CD14-positive monocyte (primary cell): ENCODE measurements around the gene DUS1L. TPM values are rescaled to one million over a fixed set of nuclear protein-coding genes. Genes with fewer than 3 reads are reported as not detected.

Source experiments
- DNase-seq, 3 donors: peaks; one replicate each; pipeline ENCODE4 v3.0.0-alpha.2; 2011 to 2022
- H2AFZ ChIP-seq: 2 replicates; pipeline ENCODE4 v1.6.0; 2012; ENCODE audit warnings: mild to moderate bottlenecking, low read depth, low read length, inconsistent platforms; ENCODE audit not compliant: insufficient read depth, poor library complexity, severe bottlenecking
- H3K27ac ChIP-seq, 2 donors: 1 replicate in 1 of 2; 2 replicates in 1 of 2; pipeline ENCODE4 v1.5.1; 2012 to 2013; ENCODE audit warnings: low read length in 2 of 2, control low read depth in 1 of 2, inconsistent platforms in 1 of 2, low read depth in 1 of 2, mild to moderate bottlenecking in 1 of 2
- H3K27me3 ChIP-seq, 2 donors: one replicate each; pipeline versions ENCODE4 v1.6.0 to v1.6.1; 2011 to 2013; ENCODE audit warnings: low read length in 2 of 2; ENCODE audit not compliant: control insufficient read depth in 2 of 2, insufficient read depth in 2 of 2
- H3K36me3 ChIP-seq, 2 donors: replicated peaks in 1 of 2; 1 replicate in 1 of 2; 2 replicates in 1 of 2; pipeline versions ENCODE4 v1.5.1 to v1.6.1; 2012 to 2013; ENCODE audit warnings: low read length in 2 of 2, control low read depth in 1 of 2, inconsistent platforms in 1 of 2, mild to moderate bottlenecking in 1 of 2; ENCODE audit not compliant: insufficient read depth in 2 of 2, control insufficient read depth in 1 of 2
- H3K4me1 ChIP-seq, 2 donors: 1 replicate in 1 of 2; 2 replicates in 1 of 2; pipeline versions ENCODE4 v1.5.1 to v1.6.1; 2012 to 2013; ENCODE audit warnings: low read length in 2 of 2, control low read depth in 1 of 2, inconsistent platforms in 1 of 2, mild to moderate bottlenecking in 1 of 2, moderate library complexity in 1 of 2; ENCODE audit not compliant: insufficient read depth in 2 of 2, control insufficient read depth in 1 of 2
- H3K4me2 ChIP-seq: replicated peaks from 2 replicates; pipeline ENCODE3; 2012; ENCODE audit warnings: low read length, moderate library complexity, mild to moderate bottlenecking; ENCODE audit not compliant: poor library complexity, severe bottlenecking; ENCODE audit errors: extremely low read depth
- H3K4me3 ChIP-seq, 3 experiments: fragments of 200-600 bp in 1 of 3; sonication (generic) in 1 of 3; replicated peaks in 1 of 3; 1 replicate in 2 of 3; 2 replicates in 1 of 3; pipeline ENCODE4 v1.5.1; 2011 to 2013; ENCODE audit warnings: low read length in 3 of 3, mild to moderate bottlenecking in 3 of 3, control low read depth in 2 of 3, low read depth in 2 of 3, inconsistent platforms in 1 of 3, moderate library complexity in 1 of 3
- H3K79me2 ChIP-seq: 2 replicates; pipeline ENCODE4 v1.6.0; 2012; ENCODE audit warnings: mild to moderate bottlenecking, control low read depth, inconsistent platforms, low read length, moderate library complexity; ENCODE audit not compliant: insufficient read depth
- H3K9ac ChIP-seq: 2 replicates; pipeline ENCODE4 v1.6.0; 2017; ENCODE audit warnings: low read length, mild to moderate bottlenecking; ENCODE audit not compliant: insufficient read depth, poor library complexity, severe bottlenecking
- H3K9me3 ChIP-seq, 2 donors: replicated peaks in 1 of 2; 1 replicate in 1 of 2; 2 replicates in 1 of 2; pipeline versions ENCODE4 v1.5.1 to v1.6.1; 2012 to 2013; ENCODE audit warnings: low read length in 2 of 2, control low read depth in 1 of 2; ENCODE audit not compliant: control insufficient read depth in 1 of 2, insufficient read depth in 1 of 2
- H4K20me1 ChIP-seq: 2 replicates; pipeline ENCODE4 v1.6.0; 2012; ENCODE audit warnings: mild to moderate bottlenecking, low read length, control low read depth, moderate library complexity; ENCODE audit not compliant: insufficient read depth
- H3K27ac Mint-ChIP-seq, 7 donors: one replicate each; pipeline ENCODE4 v1.8.0; 2020; ENCODE audit warnings: mild to moderate bottlenecking in 7 of 7, mixed read lengths in 7 of 7, moderate library complexity in 6 of 7, inconsistent platforms in 2 of 7
- H3K27me3 Mint-ChIP-seq, 3 donors: one replicate each; pipeline ENCODE4 v1.8.0; 2021 to 2022; ENCODE audit warnings: low read depth in 3 of 3, mild to moderate bottlenecking in 3 of 3, mixed read lengths in 3 of 3, moderate library complexity in 3 of 3, inconsistent platforms in 1 of 3
- H3K36me3 Mint-ChIP-seq, 2 donors: one replicate each; pipeline ENCODE4 v1.8.0; 2020; ENCODE audit warnings: mixed read lengths in 2 of 2, inconsistent platforms in 1 of 2, mild to moderate bottlenecking in 1 of 2
- H3K4me1 Mint-ChIP-seq: one replicate; pipeline ENCODE4 v1.8.0; 2020; ENCODE audit warnings: mild to moderate bottlenecking, mixed read lengths
- H3K4me3 Mint-ChIP-seq, 2 donors: one replicate each; pipeline ENCODE4 v1.8.0; 2020; ENCODE audit warnings: mild to moderate bottlenecking in 2 of 2, mixed read lengths in 2 of 2, moderate library complexity in 1 of 2
- H3K9me3 Mint-ChIP-seq, 7 donors: one replicate each; pipeline ENCODE4 v1.8.0; 2020 to 2022; ENCODE audit warnings: mixed read lengths in 7 of 7, mild to moderate bottlenecking in 6 of 7, moderate library complexity in 6 of 7, inconsistent platforms in 2 of 7
- WGBS: methylation state at CpG from one replicate; pipeline ENCODE4 v1.1.5; 2013; ENCODE audit warnings: missing lambda C conversion rate; ENCODE audit not compliant: insufficient coverage; 5-methylcytosine and 5-hydroxymethylcytosine counted together
- intact Hi-C, 2 donors: fragments of 100-400 bp; cut with micrococcal nuclease; formaldehyde crosslinking; loops; one replicate each; pipeline versions ENCODE4 v1.15.0 to v1.15.1; 2023
- polyA plus RNA-seq, 3 donors: library from polyadenylated mRNA; depleted of rRNA in 1 of 3; unstranded in 2 of 3; stranded (reverse) in 1 of 3; fragments of 300-500 nt in 2 of 3; fragments of >200 nt in 1 of 3; fragmentation: Illumina TruSeq in 2 of 3; gene quantifications; 1 replicate in 2 of 3; 2 replicates in 1 of 3; pipeline ENCODE4 v1.2.3, GENCODE V29; 2012 to 2021
- TF ChIP-seq, protein P1 (sequence below): fragments of 200-600 bp; IDR thresholded peaks from one replicate; pipeline ENCODE4 v1.8.0; 2022; ENCODE audit warnings: antibody characterized with exemption, mild to moderate bottlenecking

Gene DUS1L
- polyA plus RNA-seq, 3 donors: 23.9 to 175 (median 47.6) TPM

DNA sequence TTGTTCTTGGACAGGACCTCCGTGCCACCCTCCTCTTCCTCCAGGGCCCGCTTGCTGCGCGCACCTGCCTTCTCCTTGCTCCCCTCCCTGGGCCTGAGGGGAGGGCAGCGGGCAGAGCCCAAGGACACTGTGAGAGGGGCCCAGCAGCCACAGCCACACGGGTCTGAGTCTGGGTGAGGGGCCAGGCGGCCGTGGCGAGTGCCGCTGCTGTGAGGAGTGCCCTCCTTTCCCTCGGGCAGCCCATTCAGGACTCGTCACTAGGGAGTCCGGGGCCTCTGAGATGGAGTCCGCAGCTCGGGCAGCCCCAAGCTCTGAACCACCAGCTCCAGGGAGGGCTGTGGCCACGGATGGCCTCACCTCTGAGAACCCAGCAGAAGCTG lies 5.6 kb downstream of the DUS1L start:
- no peaks in the 10 kb centered on the region for H3K9me3 Mint-ChIP-seq
- Histone ChIP-seq H3K79me2 (peaks cover 10% of the 10 kb centered on the region), H3K36me3 (peaks cover 85 to 87% of the 10 kb centered on the region in 2 donors), H3K27ac (no peak overlapping the region), H3K9me3 (no peaks in the 10 kb centered on the region), H3K4me3 (no peak overlapping the region), H3K4me2 (no peak overlapping the region), H3K27me3 (no peaks in the 10 kb centered on the region), H4K20me1 (peaks cover 10% of the 10 kb centered on the region), H3K9ac (no peak overlapping the region), H3K4me1 (peaks cover 10 to 17% of the 10 kb centered on the region in 2 donors), H2AFZ (no peak overlapping the region)
- TF ChIP-seq, protein P1, sequence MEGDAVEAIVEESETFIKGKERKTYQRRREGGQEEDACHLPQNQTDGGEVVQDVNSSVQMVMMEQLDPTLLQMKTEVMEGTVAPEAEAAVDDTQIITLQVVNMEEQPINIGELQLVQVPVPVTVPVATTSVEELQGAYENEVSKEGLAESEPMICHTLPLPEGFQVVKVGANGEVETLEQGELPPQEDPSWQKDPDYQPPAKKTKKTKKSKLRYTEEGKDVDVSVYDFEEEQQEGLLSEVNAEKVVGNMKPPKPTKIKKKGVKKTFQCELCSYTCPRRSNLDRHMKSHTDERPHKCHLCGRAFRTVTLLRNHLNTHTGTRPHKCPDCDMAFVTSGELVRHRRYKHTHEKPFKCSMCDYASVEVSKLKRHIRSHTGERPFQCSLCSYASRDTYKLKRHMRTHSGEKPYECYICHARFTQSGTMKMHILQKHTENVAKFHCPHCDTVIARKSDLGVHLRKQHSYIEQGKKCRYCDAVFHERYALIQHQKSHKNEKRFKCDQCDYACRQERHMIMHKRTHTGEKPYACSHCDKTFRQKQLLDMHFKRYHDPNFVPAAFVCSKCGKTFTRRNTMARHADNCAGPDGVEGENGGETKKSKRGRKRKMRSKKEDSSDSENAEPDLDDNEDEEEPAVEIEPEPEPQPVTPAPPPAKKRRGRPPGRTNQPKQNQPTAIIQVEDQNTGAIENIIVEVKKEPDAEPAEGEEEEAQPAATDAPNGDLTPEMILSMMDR: no peak
- peaks cover 30 to 63% of the 10 kb centered on the region in 2 donors for H3K36me3 Mint-ChIP-seq
- intact Hi-C loops: no loop called here
- peaks cover 15% of the 10 kb centered on the region for H3K4me1 Mint-ChIP-seq
- 94% methylated on average over 10 of the region's 16 CpGs for WGBS
- no peak for DNase-seq
- H3K4me3 Mint-ChIP-seq: no peak overlapping the region
- no peaks in the 10 kb centered on the region for H3K27me3 Mint-ChIP-seq
- H3K27ac Mint-ChIP-seq: peak overlapping the region in 1 of 7 donors; percentile 75

DNA sequence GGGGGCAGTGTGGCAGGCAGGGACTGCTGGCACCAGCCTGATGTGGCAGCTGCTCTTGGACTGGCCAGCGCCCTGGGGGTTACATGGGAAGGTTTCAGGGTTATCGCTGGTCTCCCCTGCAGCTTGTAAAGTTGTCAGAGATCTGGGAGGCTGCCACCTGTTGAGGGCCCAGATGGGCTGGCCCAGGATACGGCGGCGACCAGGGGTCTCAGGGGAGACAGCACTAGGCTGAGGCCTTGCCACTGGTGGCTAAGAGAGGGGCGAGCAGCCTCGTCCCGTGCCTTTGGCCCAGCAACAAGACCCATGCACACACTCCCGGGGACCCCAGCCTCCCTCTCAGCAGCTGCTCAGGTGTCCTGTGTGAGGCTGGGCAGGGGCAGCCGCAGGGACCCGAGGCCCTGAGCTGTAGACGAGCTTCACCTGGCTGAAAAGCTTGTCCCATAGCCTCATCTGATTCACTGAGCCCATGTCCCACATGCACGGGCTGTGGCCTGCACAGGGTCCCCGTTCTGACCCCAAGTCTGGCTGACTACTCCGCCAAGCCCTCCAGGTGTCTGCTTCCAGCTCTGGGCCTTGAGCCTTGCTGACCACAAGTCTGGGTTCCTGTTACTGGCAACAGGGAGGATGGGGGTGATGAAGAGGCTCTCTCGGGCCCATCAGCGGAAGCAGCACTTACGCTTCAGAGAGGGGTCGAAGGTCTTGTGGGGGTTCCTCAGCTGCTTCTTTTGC lies 6.2 kb downstream of the DUS1L start:
- peaks cover 5% of the 10 kb centered on the region for H3K79me2 ChIP-seq
- peaks cover 36 to 68% of the 10 kb centered on the region in 2 donors for H3K36me3 Mint-ChIP-seq
- no peak overlapping the region for H3K27ac ChIP-seq
- H3K4me2 ChIP-seq: no peak overlapping the region
- H4K20me1 ChIP-seq: peaks cover 5% of the 10 kb centered on the region
- no peak overlapping the region for H3K9ac ChIP-seq
- H3K4me1 ChIP-seq: peaks cover 5 to 11% of the 10 kb centered on the region in 2 donors
- H3K27me3 Mint-ChIP-seq: no peaks in the 10 kb centered on the region
- intact Hi-C loops: no loop called here
- no peak overlapping the region for H3K4me3 Mint-ChIP-seq
- H3K4me1 Mint-ChIP-seq: peaks cover 9% of the 10 kb centered on the region
- TF ChIP-seq, protein P1: no peak
- no peak for DNase-seq
- H3K4me3 ChIP-seq: no peak overlapping the region
- WGBS: 95% methylated on average over 17 of the region's 19 CpGs
- H2AFZ ChIP-seq: no peak overlapping the region
- no peaks in the 10 kb centered on the region for H3K27me3 ChIP-seq
- H3K9me3 Mint-ChIP-seq: no peaks in the 10 kb centered on the region
- peaks cover 90 to 92% of the 10 kb centered on the region in 2 donors for H3K36me3 ChIP-seq
- no peak overlapping the region for H3K27ac Mint-ChIP-seq
- H3K9me3 ChIP-seq: no peaks in the 10 kb centered on the region
